ENCODE measurements around the gene TBC1D9. TPM values are rescaled to one million over a fixed set of nuclear protein-coding genes. Genes with fewer than 3 reads are reported as not detected.

TBC1D9 gene
- total RNA-seq, 1 donor from 2014 or later: 22.4 TPM

GRCh38 chr4:140711910-140712309 lies 44.3 kb downstream of the TBC1D9 start:
- no peaks in the 10 kb centered on the region for H3K27me3 ChIP-seq (ENCODE audit: control insufficient read depth in 3 of 3, insufficient read depth in 3 of 3, low read length in 3 of 3)
- no peaks in the 10 kb centered on the region for H3K9me3 ChIP-seq (ENCODE audit: control insufficient read depth in 3 of 3, low read length in 3 of 3)
- H3K36me3 ChIP-seq (ENCODE audit: control insufficient read depth in 3 of 3, insufficient read depth in 3 of 3, low read length in 3 of 3): no peaks in the 10 kb centered on the region
- H3K9ac ChIP-seq (ENCODE audit: low read depth in 1 of 3, low read length in 3 of 3): no peak overlapping the region
- no peaks in the 10 kb centered on the region for H3K4me1 ChIP-seq (ENCODE audit: control insufficient read depth in 3 of 3, insufficient read depth in 3 of 3, low read length in 3 of 3)
- H3K4me3 ChIP-seq (ENCODE audit: low read length in 3 of 3): no peak overlapping the region
- H3K27ac ChIP-seq (ENCODE audit: low read depth, low read length): no peak overlapping the region

- no peaks in the 10 kb centered on the region for H3K36me3 ChIP-seq (ENCODE audit: control insufficient read depth in 3 of 3, insufficient read depth in 3 of 3, low read length in 3 of 3)
- no peaks in the 10 kb centered on the region for H3K27me3 ChIP-seq (ENCODE audit: control insufficient read depth in 3 of 3, insufficient read depth in 3 of 3, low read length in 3 of 3)
- no peak overlapping the region for H3K9ac ChIP-seq (ENCODE audit: low read depth in 1 of 3, low read length in 3 of 3)
- H3K9me3 ChIP-seq (ENCODE audit: control insufficient read depth in 3 of 3, low read length in 3 of 3): no peaks in the 10 kb centered on the region
- H3K4me1 ChIP-seq (ENCODE audit: control insufficient read depth in 3 of 3, insufficient read depth in 3 of 3, low read length in 3 of 3): no peaks in the 10 kb centered on the region
- no peak overlapping the region for H3K27ac ChIP-seq (ENCODE audit: low read depth, low read length)
- no peak overlapping the region for H3K4me3 ChIP-seq (ENCODE audit: low read length in 3 of 3)
These were observed 45.1 kb downstream of the TBC1D9 start for GRCh38 chr4:140710908-140711622.

- H3K36me3 ChIP-seq (ENCODE audit: control insufficient read depth in 3 of 3, insufficient read depth in 3 of 3, low read length in 3 of 3): no peaks in the 10 kb centered on the region
- no peak overlapping the region for H3K9ac ChIP-seq (ENCODE audit: low read depth in 1 of 3, low read length in 3 of 3)
- no peaks in the 10 kb centered on the region for H3K9me3 ChIP-seq (ENCODE audit: control insufficient read depth in 3 of 3, low read length in 3 of 3)
- no peaks in the 10 kb centered on the region for H3K27me3 ChIP-seq (ENCODE audit: control insufficient read depth in 3 of 3, insufficient read depth in 3 of 3, low read length in 3 of 3)
- no peak overlapping the region for H3K27ac ChIP-seq (ENCODE audit: low read depth, low read length)
- no peak overlapping the region for H3K4me3 ChIP-seq (ENCODE audit: low read length in 3 of 3)
- H3K4me1 ChIP-seq (ENCODE audit: control insufficient read depth in 3 of 3, insufficient read depth in 3 of 3, low read length in 3 of 3): peaks cover 0 to 3% (median 0%) of the 10 kb centered on the region in 3 donors
These were observed 48.9 kb downstream of the TBC1D9 start for GRCh38 chr4:140707325-140707724.

DNA sequence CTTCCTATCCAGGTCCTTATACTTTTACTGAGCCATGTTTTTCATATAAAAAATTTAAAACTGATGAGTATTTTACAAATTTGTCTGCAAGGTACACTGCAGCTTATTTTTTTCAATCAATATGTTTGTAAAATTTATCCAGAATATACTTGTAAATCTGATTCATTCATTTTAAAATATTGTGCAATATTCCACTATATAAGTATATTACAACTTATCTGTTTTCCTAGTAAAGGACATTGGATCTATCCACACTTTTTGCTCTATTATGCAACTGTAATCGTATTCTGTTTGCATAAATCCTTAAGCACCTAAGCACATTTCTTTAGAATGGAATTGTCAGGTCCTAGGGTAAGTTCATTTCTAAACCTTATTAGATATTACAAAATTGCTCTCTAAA lies 49.5 kb downstream of the TBC1D9 start:
- H3K27me3 ChIP-seq (ENCODE audit: control insufficient read depth in 3 of 3, insufficient read depth in 3 of 3, low read length in 3 of 3): no peaks in the 10 kb centered on the region
- H3K27ac ChIP-seq (ENCODE audit: low read depth, low read length): no peak overlapping the region
- H3K36me3 ChIP-seq (ENCODE audit: control insufficient read depth in 3 of 3, insufficient read depth in 3 of 3, low read length in 3 of 3): no peaks in the 10 kb centered on the region
- H3K9me3 ChIP-seq (ENCODE audit: control insufficient read depth in 3 of 3, low read length in 3 of 3): no peaks in the 10 kb centered on the region
- H3K9ac ChIP-seq (ENCODE audit: low read depth in 1 of 3, low read length in 3 of 3): no peak overlapping the region
- H3K4me3 ChIP-seq (ENCODE audit: low read length in 3 of 3): no peak overlapping the region
- H3K4me1 ChIP-seq (ENCODE audit: control insufficient read depth in 3 of 3, insufficient read depth in 3 of 3, low read length in 3 of 3): peaks cover 0 to 3% (median 0%) of the 10 kb centered on the region in 3 donors

- Histone ChIP-seq H3K9me3 (ENCODE audit: control insufficient read depth in 3 of 3, low read length in 3 of 3) (no peaks in the 10 kb centered on the region), H3K36me3 (ENCODE audit: control insufficient read depth in 3 of 3, insufficient read depth in 3 of 3, low read length in 3 of 3) (no peaks in the 10 kb centered on the region), H3K4me3 (ENCODE audit: low read length in 3 of 3) (no peak overlapping the region), H3K27me3 (ENCODE audit: control insufficient read depth in 3 of 3, insufficient read depth in 3 of 3, low read length in 3 of 3) (no peaks in the 10 kb centered on the region), H3K27ac (ENCODE audit: low read depth, low read length) (no peak overlapping the region), H3K4me1 (ENCODE audit: control insufficient read depth in 3 of 3, insufficient read depth in 3 of 3, low read length in 3 of 3) (peaks cover 0 to 3% (median 0%) of the 10 kb centered on the region in 3 donors), H3K9ac (ENCODE audit: low read depth in 1 of 3, low read length in 3 of 3) (no peak overlapping the region)
These were observed 49.9 kb downstream of the TBC1D9 start for GRCh38 chr4:140706276-140706625.

DNA sequence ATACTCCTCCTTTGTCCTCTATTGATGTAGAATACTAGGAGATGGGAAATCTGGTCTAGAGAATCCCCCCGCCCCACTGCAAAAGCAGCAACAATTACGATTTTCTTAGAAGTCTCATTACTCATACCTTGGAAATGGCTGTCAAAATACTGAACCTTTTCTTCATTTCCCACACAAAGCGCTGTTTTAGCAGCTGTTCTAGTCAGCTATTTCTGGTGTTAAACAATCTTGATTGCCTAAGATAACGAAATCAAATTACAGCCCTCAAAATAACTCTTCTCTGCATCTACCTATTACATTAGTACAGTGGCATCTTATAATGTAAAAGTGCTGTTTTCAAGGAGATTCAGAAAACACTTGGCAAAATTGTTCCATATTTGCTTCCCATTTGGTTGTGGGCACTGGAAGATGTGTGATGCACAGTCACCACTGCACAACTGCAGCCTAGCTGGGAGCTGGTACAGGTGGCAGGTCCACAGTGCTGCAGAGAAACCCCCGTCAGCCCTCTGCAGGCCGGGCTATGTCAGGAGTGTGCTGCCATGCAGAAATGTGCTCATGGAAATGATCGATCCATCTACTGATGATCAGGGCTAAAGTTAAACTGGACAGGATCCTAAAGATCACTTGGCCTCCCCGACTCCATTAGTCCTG lies 50.4 kb downstream of the TBC1D9 start:
- Histone ChIP-seq H3K27me3 (ENCODE audit: control insufficient read depth in 3 of 3, insufficient read depth in 3 of 3, low read length in 3 of 3) (no peaks in the 10 kb centered on the region), H3K9ac (ENCODE audit: low read depth in 1 of 3, low read length in 3 of 3) (no peak overlapping the region), H3K36me3 (ENCODE audit: control insufficient read depth in 3 of 3, insufficient read depth in 3 of 3, low read length in 3 of 3) (no peaks in the 10 kb centered on the region), H3K9me3 (ENCODE audit: control insufficient read depth in 3 of 3, low read length in 3 of 3) (no peaks in the 10 kb centered on the region), H3K4me1 (ENCODE audit: control insufficient read depth in 3 of 3, insufficient read depth in 3 of 3, low read length in 3 of 3) (peaks cover 0 to 3% (median 0%) of the 10 kb centered on the region in 3 donors), H3K27ac (ENCODE audit: low read depth, low read length) (no peak overlapping the region), H3K4me3 (ENCODE audit: low read length in 3 of 3) (no peak overlapping the region)

GRCh38 chr4:140704964-140705363 lies 51.2 kb downstream of the TBC1D9 start:
- Histone ChIP-seq H3K4me3 (ENCODE audit: low read length in 3 of 3) (no peak overlapping the region), H3K9me3 (ENCODE audit: control insufficient read depth in 3 of 3, low read length in 3 of 3) (no peaks in the 10 kb centered on the region), H3K36me3 (ENCODE audit: control insufficient read depth in 3 of 3, insufficient read depth in 3 of 3, low read length in 3 of 3) (no peaks in the 10 kb centered on the region), H3K27ac (ENCODE audit: low read depth, low read length) (no peak overlapping the region), H3K9ac (ENCODE audit: low read depth in 1 of 3, low read length in 3 of 3) (no peak overlapping the region), H3K4me1 (ENCODE audit: control insufficient read depth in 3 of 3, insufficient read depth in 3 of 3, low read length in 3 of 3) (peaks cover 0 to 3% (median 0%) of the 10 kb centered on the region in 3 donors), H3K27me3 (ENCODE audit: control insufficient read depth in 3 of 3, insufficient read depth in 3 of 3, low read length in 3 of 3) (no peaks in the 10 kb centered on the region)

- Histone ChIP-seq H3K4me1 (ENCODE audit: control insufficient read depth in 3 of 3, insufficient read depth in 3 of 3, low read length in 3 of 3) (peaks cover 0 to 3% (median 0%) of the 10 kb centered on the region in 3 donors), H3K27me3 (ENCODE audit: control insufficient read depth in 3 of 3, insufficient read depth in 3 of 3, low read length in 3 of 3) (no peaks in the 10 kb centered on the region), H3K27ac (ENCODE audit: low read depth, low read length) (no peak overlapping the region), H3K36me3 (ENCODE audit: control insufficient read depth in 3 of 3, insufficient read depth in 3 of 3, low read length in 3 of 3) (no peaks in the 10 kb centered on the region), H3K9ac (ENCODE audit: low read depth in 1 of 3, low read length in 3 of 3) (no peak overlapping the region), H3K9me3 (ENCODE audit: control insufficient read depth in 3 of 3, low read length in 3 of 3) (no peaks in the 10 kb centered on the region), H3K4me3 (ENCODE audit: low read length in 3 of 3) (no peak overlapping the region)
These were observed 51.7 kb downstream of the TBC1D9 start for GRCh38 chr4:140704392-140704960.

DNA sequence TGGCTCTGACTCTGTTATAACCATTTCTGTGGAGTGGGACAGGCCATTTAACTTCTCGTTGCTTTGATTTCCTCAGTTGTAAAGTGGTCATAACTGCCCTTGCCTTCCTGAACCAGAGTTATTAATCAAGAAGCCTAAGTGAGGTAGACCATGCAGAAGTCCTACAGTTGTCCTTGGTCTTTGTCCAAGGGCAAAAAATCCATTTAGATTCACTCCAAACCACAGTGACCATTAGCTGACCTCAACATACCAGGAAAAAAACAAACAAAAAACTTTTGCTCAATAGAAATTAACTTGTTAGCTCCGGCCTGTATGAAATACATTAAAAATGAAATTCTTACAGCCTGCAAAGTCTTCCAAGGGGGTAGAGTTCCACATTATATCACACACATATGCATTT lies 52.7 kb downstream of the TBC1D9 start:
- H3K4me1 ChIP-seq (ENCODE audit: control insufficient read depth in 3 of 3, insufficient read depth in 3 of 3, low read length in 3 of 3): peaks cover 0 to 3% (median 0%) of the 10 kb centered on the region in 3 donors
- no peaks in the 10 kb centered on the region for H3K9me3 ChIP-seq (ENCODE audit: control insufficient read depth in 3 of 3, low read length in 3 of 3)
- H3K4me3 ChIP-seq (ENCODE audit: low read length in 3 of 3): no peak overlapping the region
- H3K27ac ChIP-seq (ENCODE audit: low read depth, low read length): no peak overlapping the region
- H3K9ac ChIP-seq (ENCODE audit: low read depth in 1 of 3, low read length in 3 of 3): no peak overlapping the region
- H3K27me3 ChIP-seq (ENCODE audit: control insufficient read depth in 3 of 3, insufficient read depth in 3 of 3, low read length in 3 of 3): no peaks in the 10 kb centered on the region
- no peaks in the 10 kb centered on the region for H3K36me3 ChIP-seq (ENCODE audit: control insufficient read depth in 3 of 3, insufficient read depth in 3 of 3, low read length in 3 of 3)

GRCh38 chr4:140702096-140702757 lies 54.0 kb downstream of the TBC1D9 start:
- H3K27me3 ChIP-seq (ENCODE audit: control insufficient read depth in 3 of 3, insufficient read depth in 3 of 3, low read length in 3 of 3): no peaks in the 10 kb centered on the region
- H3K36me3 ChIP-seq (ENCODE audit: control insufficient read depth in 3 of 3, insufficient read depth in 3 of 3, low read length in 3 of 3): no peaks in the 10 kb centered on the region
- no peak overlapping the region for H3K4me3 ChIP-seq (ENCODE audit: low read length in 3 of 3)
- H3K27ac ChIP-seq (ENCODE audit: low read depth, low read length): no peak overlapping the region
- H3K9ac ChIP-seq (ENCODE audit: low read depth in 1 of 3, low read length in 3 of 3): no peak overlapping the region
- H3K4me1 ChIP-seq (ENCODE audit: control insufficient read depth in 3 of 3, insufficient read depth in 3 of 3, low read length in 3 of 3): peaks cover 0 to 3% (median 0%) of the 10 kb centered on the region in 3 donors
- H3K9me3 ChIP-seq (ENCODE audit: control insufficient read depth in 3 of 3, low read length in 3 of 3): no peaks in the 10 kb centered on the region

Measured in skeletal muscle tissue (tissue), 4 donors.